HFFc6 (cell line): ENCODE results near the gene SPATA21. TPM values are rescaled to one million over a fixed set of nuclear protein-coding genes. Genes with fewer than 3 reads are reported as not detected.
"Not testable (repeated sequence)": the region's sequence is repeated elsewhere in the genome, so short reads cannot be mapped to it uniquely, and the experiment has no call there.

Experiments used
- DNase-seq: peaks from one replicate; pipeline ENCODE4 v3.0.0-alpha.2; 2018
- H3K27ac Mint-ChIP-seq: 2 replicates; pipeline ENCODE4 v1.8.0; 2020; ENCODE audit warnings: mild to moderate bottlenecking, mixed read lengths
- H3K27me3 Mint-ChIP-seq: 2 replicates; pipeline ENCODE4 v1.8.0; 2021; ENCODE audit warnings: mild to moderate bottlenecking, moderate library complexity, mixed read lengths; ENCODE audit not compliant: insufficient read depth
- H3K36me3 Mint-ChIP-seq: 2 replicates; pipeline ENCODE4 v1.8.0; 2021; ENCODE audit warnings: low read depth, mixed read lengths
- H3K4me1 Mint-ChIP-seq: 2 replicates; pipeline ENCODE4 v1.8.0; 2020; ENCODE audit warnings: low read depth, mixed read lengths
- H3K4me3 Mint-ChIP-seq: 2 replicates; pipeline ENCODE4 v1.8.0; 2020; ENCODE audit warnings: mild to moderate bottlenecking, moderate library complexity, mixed read lengths
- H3K9me3 Mint-ChIP-seq: 2 replicates; pipeline ENCODE4 v1.8.0; 2020; ENCODE audit warnings: mild to moderate bottlenecking, mixed read lengths
- CTCF ChIP-seq: fragments of 200-600 bp; sonication (generic); IDR thresholded peaks from 2 replicates; pipeline ENCODE4 v1.5.0; 2021; ENCODE audit warnings: antibody characterized with exemption, mild to moderate bottlenecking
- total RNA-seq, 6 experiments: library from RNA; stranded (reverse); fragmentation: NEBNext Ultra II Directional; extraction: Animal tissue kit (Norgen Biotek cat#: 25700); gene quantifications; 2 replicates in 1 of 6; 3 replicates in 5 of 6; pipeline ENCODE4 v1.2.3, GENCODE V29; 2021

SPATA21 gene
- total RNA-seq, 6 experiments from 2014 or later, result 0.07 TPM; not detected in 5

- H3K27me3 Mint-ChIP-seq, result peaks cover 2% of the 10 kb centered on the region
- H3K27ac Mint-ChIP-seq, result peak overlapping the region; percentile 98
- DNase-seq, result peak; percentile 59
- H3K4me3 Mint-ChIP-seq, result peak overlapping the region; percentile 98
- H3K4me1 Mint-ChIP-seq, result peaks cover 41% of the 10 kb centered on the region
- TF ChIP-seq CTCF, result no peak
- H3K9me3 Mint-ChIP-seq, result no peaks in the 10 kb centered on the region
- H3K36me3 Mint-ChIP-seq, result peaks cover 25% of the 10 kb centered on the region
Observed at GRCh38 chr1:16367968-16368890, 69.0 kb downstream of the SPATA21 start.

DNA sequence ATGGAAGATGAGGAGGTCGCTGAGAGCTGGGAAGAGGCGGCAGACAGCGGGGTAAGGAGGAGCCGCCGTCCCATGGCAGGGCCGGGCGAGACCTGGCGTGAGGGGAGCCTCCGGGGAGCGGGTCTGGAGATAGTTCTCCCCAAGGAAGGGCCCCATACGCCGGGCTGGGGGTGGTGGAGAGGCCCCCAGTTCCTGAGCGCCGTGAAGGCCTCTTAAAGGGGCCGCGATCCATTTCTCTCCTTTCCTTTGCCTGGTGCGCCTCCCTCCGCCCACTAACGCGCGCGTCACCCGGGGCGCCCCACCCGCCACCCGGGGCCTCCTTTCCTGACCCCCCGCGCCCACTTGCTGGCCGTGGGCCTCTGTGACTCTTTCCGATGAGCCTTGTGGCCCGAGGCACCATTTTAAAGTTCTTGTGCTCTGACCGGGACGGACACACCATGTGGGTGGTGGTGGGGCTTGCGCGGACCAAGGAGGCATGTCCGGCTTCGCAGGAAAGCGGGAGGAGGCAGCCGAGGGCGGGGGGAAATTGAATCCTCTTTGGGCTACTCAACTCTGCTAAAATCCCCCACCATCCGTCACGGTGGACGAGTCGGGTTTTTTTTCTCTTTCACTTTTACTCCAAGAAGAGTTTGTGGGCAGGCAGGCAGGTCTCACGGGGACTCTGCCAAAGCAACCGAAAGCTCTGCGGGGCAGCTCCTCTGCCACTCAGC is 69.8 kb downstream of the SPATA21 start:
- peaks cover 18% of the 10 kb centered on the region for H3K36me3 Mint-ChIP-seq
- peak overlapping the region; percentile 98 for H3K4me3 Mint-ChIP-seq
- H3K27ac Mint-ChIP-seq, result peak overlapping the region; percentile 98
- no peaks in the 10 kb centered on the region for H3K9me3 Mint-ChIP-seq
- peaks cover 36% of the 10 kb centered on the region for H3K4me1 Mint-ChIP-seq
- H3K27me3 Mint-ChIP-seq, result peaks cover 2% of the 10 kb centered on the region
- peak; percentile 84 for DNase-seq
- peak; percentile 42 for TF ChIP-seq CTCF

DNA sequence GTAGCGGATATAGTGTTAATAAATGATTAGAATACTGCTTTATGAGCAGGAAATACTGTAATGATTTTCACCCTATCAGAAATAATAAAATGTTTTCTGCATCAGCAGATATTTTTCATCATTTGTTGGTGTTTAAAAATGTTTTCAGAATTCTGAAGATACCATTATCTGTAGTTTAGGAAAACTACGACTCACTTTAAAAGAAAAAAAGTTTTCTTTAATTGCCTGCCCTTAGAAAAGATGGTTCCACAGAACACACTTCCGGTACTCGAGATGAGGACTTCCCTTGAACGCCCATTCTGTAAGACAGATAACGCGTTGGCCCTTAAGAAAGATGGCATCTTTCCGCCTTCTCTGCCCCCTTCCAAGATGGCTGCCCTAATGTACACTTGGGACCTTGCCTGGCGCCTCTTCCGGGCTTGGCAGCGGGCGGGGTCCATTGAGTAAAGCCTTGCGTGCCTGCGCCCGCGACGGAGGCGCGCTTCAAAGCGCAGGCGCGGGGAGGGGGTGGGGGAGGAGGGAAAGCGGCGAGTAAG is 70.4 kb downstream of the SPATA21 start, which contains the start of gene SZRD1:
SZRD1 (plus strand) TSS at position 521 of the 536 bp plus-strand sequence. CDS start 16 bp downstream, outside the sequence.
- Mint-ChIP-seq H3K27ac (peak within 1 kb of the TSS; percentile 98), H3K27me3 (peaks cover 2% of the 10 kb centered on the region), H3K4me1 (peaks cover 30% of the 10 kb centered on the region), H3K36me3 (peaks cover 15% of the 10 kb centered on the region), H3K4me3 (peak within 1 kb of the TSS; percentile 98), H3K9me3 (no peaks in the 10 kb centered on the region)
- DNase-seq, result peak; percentile 98
- no peak for TF ChIP-seq CTCF

DNA sequence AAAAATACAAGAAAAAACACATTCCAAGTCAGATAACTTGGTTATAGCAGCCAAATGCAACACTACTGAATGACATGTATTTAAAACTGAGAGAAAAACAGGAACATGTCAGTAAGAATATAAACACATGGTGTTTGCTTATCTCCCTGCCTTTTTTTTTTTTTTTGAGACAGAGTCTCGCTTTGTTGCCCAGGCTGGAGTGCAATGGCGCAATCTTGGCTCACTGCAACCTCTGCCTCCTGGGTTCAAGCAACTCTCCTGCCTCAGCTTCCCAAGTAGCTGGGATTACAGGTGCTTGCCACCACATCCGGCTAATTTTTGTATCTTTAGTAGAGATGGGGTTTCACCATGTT is 72.1 kb downstream of the SPATA21 start:
- not testable (repeated sequence) for H3K9me3 Mint-ChIP-seq, H3K27ac Mint-ChIP-seq, H3K4me3 Mint-ChIP-seq, DNase-seq, H3K27me3 Mint-ChIP-seq
- peaks cover 22% of the 10 kb centered on the region for H3K4me1 Mint-ChIP-seq
- H3K36me3 Mint-ChIP-seq, result peaks cover 12% of the 10 kb centered on the region

DNA sequence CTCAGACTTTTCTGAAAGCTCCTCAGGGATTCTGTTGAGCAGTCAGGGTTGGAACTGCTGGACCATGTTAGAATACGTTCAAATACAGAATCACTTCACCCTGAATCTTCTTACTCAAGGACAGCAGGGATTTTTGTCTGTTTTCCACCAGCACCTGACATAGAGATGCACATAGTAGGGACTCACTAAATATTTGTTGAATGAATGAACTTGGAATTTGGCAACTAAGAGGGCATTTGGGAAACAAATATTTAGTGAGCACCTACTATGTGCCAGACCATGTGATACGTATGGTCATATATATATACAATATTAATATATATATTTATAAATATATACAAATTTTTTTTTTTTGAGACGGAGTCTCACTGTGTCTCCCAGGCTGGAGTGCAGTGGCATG is 80.4 kb downstream of the SPATA21 start:
- no peak for DNase-seq
- Mint-ChIP-seq H3K36me3 (no peaks in the 10 kb centered on the region), H3K4me1 (peaks cover 6% of the 10 kb centered on the region; the same call in 1 of the 2 replicates), H3K4me3 (no peak overlapping the region), H3K9me3 (no peaks in the 10 kb centered on the region), H3K27ac (no peak overlapping the region), H3K27me3 (peaks cover 3% of the 10 kb centered on the region)
- no peak for TF ChIP-seq CTCF
